HCT116 (cell line): ENCODE measurements around the gene GNAI2. TPM values are rescaled to one million over a fixed set of nuclear protein-coding genes. Genes with fewer than 3 reads are reported as not detected.

Experiments used
- ATAC-seq: fragments of 200-7000 bp; cut with Tn5 transposase; 2 replicates; pipeline ENCODE4 v1.9.1; 2020; ENCODE audit warnings: mild to moderate bottlenecking, moderate library complexity
- BruUV-seq: library from RNA; stranded (reverse); fragments of 400-500 nt; replicated peaks from 2 replicates; lab custom pipeline; 2021; lab: Mats Ljungman, UMichigan
- CTCF ChIA-PET: fragments of 300-600 bp; sonication (Branson Sonifier 250); formaldehyde crosslinking; loops from one replicate; lab custom pipeline; 2021; ENCODE audit warnings: antibody characterized with exemption; lab: Charles Lee
- POLR2A ChIA-PET: fragments of 300-600, 350-600 bp; sonication (Branson Sonifier 250); formaldehyde crosslinking; loops from one replicate; lab custom pipeline; 2021; ENCODE audit warnings: antibody characterized with exemption; lab: Charles Lee
- RAD21 ChIA-PET, 2 experiments: fragments of 300-600 bp; sonication (Branson Sonifier 250); formaldehyde crosslinking; loops; one replicate each; lab custom pipeline; 2023; ENCODE audit warnings: low total read pairs in 2 of 2; ENCODE audit not compliant: uncharacterized antibody in 2 of 2, unreplicated experiment in 2 of 2, low non-redundant PET in 1 of 2; lab: Charles Lee
- DNase-seq: peaks from one replicate; pipeline ENCODE4 v3.0.0-alpha.2; 2010; ENCODE audit warnings: low read depth, low spot score
- H2AFZ ChIP-seq: fragments of 200-600 bp; shearing (Covaris generic), sonication (generic); 2 replicates; pipeline ENCODE4 v1.6.1; 2017; ENCODE audit warnings: low read depth, mixed run types, mixed read lengths, antibody characterized with exemption, low read length; ENCODE audit not compliant: poor library complexity, severe bottlenecking
- H3K27ac ChIP-seq: 2 replicates; pipeline ENCODE4 v1.5.1; 2012; ENCODE audit warnings: low read depth, low read length
- H3K27me3 ChIP-seq: fragments of 200-600 bp; sonication (generic); 2 replicates; pipeline ENCODE4 v1.6.1; 2016; ENCODE audit warnings: mixed run types, low read length, mixed read lengths; ENCODE audit not compliant: insufficient read depth
- H3K36me3 ChIP-seq, 2 experiments: fragments of 200-500 bp in 1 of 2; fragments of 200-600 bp in 1 of 2; sonication (Bioruptor generic) in 1 of 2; sonication (generic) in 1 of 2; 2 replicates each; pipeline versions ENCODE4 v1.5.1 to v1.6.1; 2014 to 2016; ENCODE audit warnings: low read length in 2 of 2, inconsistent platforms in 1 of 2, mixed read lengths in 1 of 2, mixed run types in 1 of 2; ENCODE audit not compliant: insufficient read depth in 2 of 2, control insufficient read depth in 1 of 2
- H3K4me1 ChIP-seq, 2 experiments: fragments of 200-600 bp in 1 of 2; sonication (generic) in 1 of 2; 2 replicates each; pipeline versions ENCODE4 v1.5.1 to v1.6.1; 2012 to 2017; ENCODE audit warnings: low read length in 2 of 2, inconsistent platforms in 1 of 2, mild to moderate bottlenecking in 1 of 2, mixed read lengths in 1 of 2, mixed run types in 1 of 2, moderate library complexity in 1 of 2; ENCODE audit not compliant: insufficient read depth in 2 of 2, control insufficient read depth in 1 of 2
- H3K4me2 ChIP-seq: fragments of 200-600 bp; sonication (generic); 2 replicates; pipeline ENCODE4 v1.6.1; 2017; ENCODE audit warnings: mixed run types, low read length, mixed read lengths
- H3K4me3 ChIP-seq, 2 experiments: fragments of 200-600 bp in 1 of 2; sonication (generic) in 1 of 2; replicated peaks in 1 of 2; 2 replicates each; pipeline ENCODE4 v1.5.1; 2011 to 2016; ENCODE audit warnings: low read length in 2 of 2, control low read depth in 1 of 2, low read depth in 1 of 2, mild to moderate bottlenecking in 1 of 2, mixed read lengths in 1 of 2, mixed run types in 1 of 2
- H3K79me2 ChIP-seq: fragments of 200-600 bp; sonication (generic); 2 replicates; pipeline ENCODE4 v1.6.1; 2017; ENCODE audit warnings: mild to moderate bottlenecking, mixed run types, low read length, moderate library complexity, mixed read lengths; ENCODE audit not compliant: insufficient read depth
- H3K9ac ChIP-seq: fragments of 200-600 bp; sonication (generic); 2 replicates; pipeline ENCODE4 v1.6.1; 2016; ENCODE audit warnings: low read length, mixed read lengths
- H3K9me2 ChIP-seq: fragments of 200-600 bp; sonication (generic), shearing (Covaris generic); 2 replicates; pipeline ENCODE4 v1.6.1; 2017; ENCODE audit warnings: mixed run types, mild to moderate bottlenecking, moderate library complexity; ENCODE audit not compliant: insufficient read depth
- H3K9me3 ChIP-seq, 2 experiments: fragments of 200-500 bp in 1 of 2; fragments of 200-600 bp in 1 of 2; sonication (Bioruptor generic) in 1 of 2; sonication (generic) in 1 of 2; 2 replicates each; pipeline ENCODE4 v1.6.1; 2014 to 2017; ENCODE audit warnings: low read length in 2 of 2, mixed read lengths in 2 of 2, inconsistent platforms in 1 of 2, low read depth in 1 of 2, mild to moderate bottlenecking in 1 of 2, mixed run types in 1 of 2, moderate library complexity in 1 of 2; ENCODE audit not compliant: control insufficient read depth in 1 of 2, insufficient read depth in 1 of 2
- H4K20me1 ChIP-seq: fragments of 200-600 bp; sonication (generic), shearing (Covaris generic); 2 replicates; pipeline ENCODE4 v1.6.1; 2017; ENCODE audit warnings: mixed run types, mild to moderate bottlenecking, moderate library complexity; ENCODE audit not compliant: insufficient read depth
- CBX3 ChIP-seq: IDR thresholded peaks from 2 replicates; pipeline ENCODE4 v1.6.1; 2012; ENCODE audit warnings: low read depth
- CEBPB ChIP-seq: IDR thresholded peaks from 2 replicates; pipeline ENCODE4 v1.6.1; 2012; ENCODE audit warnings: low read depth
- EGR1 ChIP-seq: IDR thresholded peaks from 2 replicates; pipeline ENCODE4 v1.6.1; 2012; ENCODE audit warnings: low read depth
- EZH2 ChIP-seq: fragments of 200-600 bp; sonication (generic); IDR thresholded peaks from 2 replicates; pipeline ENCODE4 v1.6.1; 2017; ENCODE audit warnings: antibody characterized with exemption, mixed run types
- FOSL1 ChIP-seq: IDR thresholded peaks from 2 replicates; pipeline ENCODE4 v1.6.1; 2012; ENCODE audit warnings: low read depth
- JUND ChIP-seq: IDR thresholded peaks from 2 replicates; pipeline ENCODE4 v1.6.1; 2012
- POLR2AphosphoS5 ChIP-seq: IDR thresholded peaks from 2 replicates; pipeline ENCODE4 v1.6.1; 2011; ENCODE audit warnings: mild to moderate bottlenecking, low read depth, low read length, moderate library complexity
- RAD21 ChIP-seq: IDR thresholded peaks from 2 replicates; pipeline ENCODE4 v1.6.1; 2012; ENCODE audit warnings: low read depth, mild to moderate bottlenecking
- SIN3A ChIP-seq: IDR thresholded peaks from 2 replicates; pipeline ENCODE4 v1.6.1; 2012; ENCODE audit warnings: low read depth
- SP1 ChIP-seq: IDR thresholded peaks from 2 replicates; pipeline ENCODE4 v1.6.1; 2012; ENCODE audit warnings: low read depth
- TCF7L2 ChIP-seq: IDR thresholded peaks from 2 replicates; pipeline ENCODE4 v1.7.0; 2011; ENCODE audit warnings: borderline replicate concordance, inconsistent platforms; ENCODE audit not compliant: insufficient read depth, insufficient read length; ENCODE audit errors: extremely low read depth
- YY1 ChIP-seq: IDR thresholded peaks from 2 replicates; pipeline ENCODE4 v1.6.1; 2011; ENCODE audit warnings: low read length, low read depth, moderate library complexity, mild to moderate bottlenecking; ENCODE audit not compliant: insufficient replicate concordance; ENCODE audit errors: extremely low read depth
- ZNF274 ChIP-seq: fragments of 200-500 bp; sonication (Bioruptor generic); IDR thresholded peaks from 2 replicates; pipeline ENCODE4 v1.6.1; 2014; ENCODE audit warnings: mild to moderate bottlenecking, low read depth, low read length, inconsistent platforms
- intact Hi-C: fragments of 100-400 bp; cut with micrococcal nuclease; formaldehyde crosslinking; loops from 2 replicates; pipeline ENCODE4 v1.10.0; 2022
- total RNA-seq: library from RNA; stranded (reverse); gene quantifications from one replicate; pipeline ENCODE4 v1.2.1, GENCODE V29; 2021; ENCODE audit not compliant: unreplicated experiment
- TF ChIP-seq, protein P1 (sequence below): IDR thresholded peaks from 2 replicates; pipeline ENCODE4 v1.6.1; 2011; ENCODE audit warnings: mild to moderate bottlenecking, low read length, moderate library complexity; ENCODE audit not compliant: insufficient replicate concordance; ENCODE audit errors: extremely low read depth
- TF ChIP-seq, protein P2 (sequence below): IDR thresholded peaks from 2 replicates; pipeline ENCODE4 v1.6.1; 2012
- TF ChIP-seq, protein P3 (sequence below): IDR thresholded peaks from 2 replicates; pipeline ENCODE4 v1.6.1; 2012; ENCODE audit warnings: low read depth

Gene GNAI2
- total RNA-seq, 1 experiment from 2014 or later, result 170 TPM

DNA sequence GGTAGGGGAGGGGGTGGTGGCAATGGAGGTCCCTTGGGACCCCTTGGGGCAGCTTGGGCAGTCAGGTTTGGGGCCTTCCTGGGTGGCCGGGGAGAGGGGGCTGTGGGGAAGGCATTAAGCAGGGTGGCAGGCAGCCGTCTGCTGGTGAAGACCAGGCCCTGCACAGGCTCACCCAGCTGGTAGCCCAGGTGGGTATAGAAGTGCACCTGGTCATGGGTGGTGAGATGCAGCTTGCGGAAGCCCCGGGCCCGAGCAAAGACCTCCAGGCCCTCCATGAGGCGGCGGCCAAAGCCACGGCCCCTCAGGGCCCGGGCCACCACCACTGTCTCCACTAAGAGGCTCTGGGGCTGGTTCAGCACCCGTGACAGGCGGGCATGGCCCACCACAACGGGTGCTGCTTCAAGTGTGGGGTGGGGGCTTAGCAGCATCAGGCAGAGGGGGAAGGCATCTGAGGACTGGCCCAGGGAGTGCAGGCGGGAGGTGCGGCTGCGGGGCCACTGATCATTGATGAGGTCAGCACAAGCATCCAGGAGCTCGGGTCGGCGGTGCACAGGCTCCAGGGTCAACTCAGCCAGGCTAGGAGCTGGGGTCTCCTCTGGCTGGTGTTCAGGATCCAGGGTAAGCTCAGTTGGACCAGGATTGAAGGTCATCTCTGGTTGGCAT is 60.8 kb downstream of the GNAI2 start:
- no peaks in the 10 kb centered on the region for H3K36me3 ChIP-seq
- ChIA-PET POLR2A (interaction anchor here (1.2 kb wide), 1 partner anchor 61 kb away, joined by 3 read pairs; the partner anchor contains the start of gene GNAI2), RAD21 (no interaction called here), CTCF (no interaction called here)
- H3K4me3 ChIP-seq, result no peak overlapping the region
- no peak for DNase-seq
- no peak overlapping the region for H3K9ac ChIP-seq
- no peak overlapping the region for H2AFZ ChIP-seq
- H3K4me1 ChIP-seq, result peaks cover 14 to 39% of the 10 kb centered on the region in 2 experiments
- no peaks in the 10 kb centered on the region for H3K27me3 ChIP-seq
- intact Hi-C loops, result no loop called here
- no peak overlapping the region for H3K4me2 ChIP-seq
- H3K9me3 ChIP-seq, result no peaks in the 10 kb centered on the region
- H3K27ac ChIP-seq, result no peak overlapping the region
- H3K9me2 ChIP-seq, result no peaks in the 10 kb centered on the region
- BruUV-seq, result no TSS peak
- H3K79me2 ChIP-seq, result peaks cover 6% of the 10 kb centered on the region
- no peaks in the 10 kb centered on the region for H4K20me1 ChIP-seq
- no peak for ATAC-seq
- no peak for TF ChIP-seq EGR1
- no peak for TF ChIP-seq CBX3
- no peak for TF ChIP-seq SIN3A
- TF ChIP-seq ZNF274, result no peak
- TF ChIP-seq TCF7L2, result no peak
- TF ChIP-seq POLR2AphosphoS5, result no peak
- TF ChIP-seq, protein P1, sequence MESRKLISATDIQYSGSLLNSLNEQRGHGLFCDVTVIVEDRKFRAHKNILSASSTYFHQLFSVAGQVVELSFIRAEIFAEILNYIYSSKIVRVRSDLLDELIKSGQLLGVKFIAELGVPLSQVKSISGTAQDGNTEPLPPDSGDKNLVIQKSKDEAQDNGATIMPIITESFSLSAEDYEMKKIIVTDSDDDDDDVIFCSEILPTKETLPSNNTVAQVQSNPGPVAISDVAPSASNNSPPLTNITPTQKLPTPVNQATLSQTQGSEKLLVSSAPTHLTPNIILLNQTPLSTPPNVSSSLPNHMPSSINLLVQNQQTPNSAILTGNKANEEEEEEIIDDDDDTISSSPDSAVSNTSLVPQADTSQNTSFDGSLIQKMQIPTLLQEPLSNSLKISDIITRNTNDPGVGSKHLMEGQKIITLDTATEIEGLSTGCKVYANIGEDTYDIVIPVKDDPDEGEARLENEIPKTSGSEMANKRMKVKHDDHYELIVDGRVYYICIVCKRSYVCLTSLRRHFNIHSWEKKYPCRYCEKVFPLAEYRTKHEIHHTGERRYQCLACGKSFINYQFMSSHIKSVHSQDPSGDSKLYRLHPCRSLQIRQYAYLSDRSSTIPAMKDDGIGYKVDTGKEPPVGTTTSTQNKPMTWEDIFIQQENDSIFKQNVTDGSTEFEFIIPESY, result no peak
- TF ChIP-seq EZH2, result no peak
- TF ChIP-seq CEBPB, result no peak
- TF ChIP-seq, protein P2, sequence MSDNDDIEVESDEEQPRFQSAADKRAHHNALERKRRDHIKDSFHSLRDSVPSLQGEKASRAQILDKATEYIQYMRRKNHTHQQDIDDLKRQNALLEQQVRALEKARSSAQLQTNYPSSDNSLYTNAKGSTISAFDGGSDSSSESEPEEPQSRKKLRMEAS, result no peak
- TF ChIP-seq, protein P3, sequence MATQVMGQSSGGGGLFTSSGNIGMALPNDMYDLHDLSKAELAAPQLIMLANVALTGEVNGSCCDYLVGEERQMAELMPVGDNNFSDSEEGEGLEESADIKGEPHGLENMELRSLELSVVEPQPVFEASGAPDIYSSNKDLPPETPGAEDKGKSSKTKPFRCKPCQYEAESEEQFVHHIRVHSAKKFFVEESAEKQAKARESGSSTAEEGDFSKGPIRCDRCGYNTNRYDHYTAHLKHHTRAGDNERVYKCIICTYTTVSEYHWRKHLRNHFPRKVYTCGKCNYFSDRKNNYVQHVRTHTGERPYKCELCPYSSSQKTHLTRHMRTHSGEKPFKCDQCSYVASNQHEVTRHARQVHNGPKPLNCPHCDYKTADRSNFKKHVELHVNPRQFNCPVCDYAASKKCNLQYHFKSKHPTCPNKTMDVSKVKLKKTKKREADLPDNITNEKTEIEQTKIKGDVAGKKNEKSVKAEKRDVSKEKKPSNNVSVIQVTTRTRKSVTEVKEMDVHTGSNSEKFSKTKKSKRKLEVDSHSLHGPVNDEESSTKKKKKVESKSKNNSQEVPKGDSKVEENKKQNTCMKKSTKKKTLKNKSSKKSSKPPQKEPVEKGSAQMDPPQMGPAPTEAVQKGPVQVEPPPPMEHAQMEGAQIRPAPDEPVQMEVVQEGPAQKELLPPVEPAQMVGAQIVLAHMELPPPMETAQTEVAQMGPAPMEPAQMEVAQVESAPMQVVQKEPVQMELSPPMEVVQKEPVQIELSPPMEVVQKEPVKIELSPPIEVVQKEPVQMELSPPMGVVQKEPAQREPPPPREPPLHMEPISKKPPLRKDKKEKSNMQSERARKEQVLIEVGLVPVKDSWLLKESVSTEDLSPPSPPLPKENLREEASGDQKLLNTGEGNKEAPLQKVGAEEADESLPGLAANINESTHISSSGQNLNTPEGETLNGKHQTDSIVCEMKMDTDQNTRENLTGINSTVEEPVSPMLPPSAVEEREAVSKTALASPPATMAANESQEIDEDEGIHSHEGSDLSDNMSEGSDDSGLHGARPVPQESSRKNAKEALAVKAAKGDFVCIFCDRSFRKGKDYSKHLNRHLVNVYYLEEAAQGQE, result no peak
- TF ChIP-seq FOSL1, result no peak
- no peak for TF ChIP-seq JUND
- TF ChIP-seq YY1, result no peak
- TF ChIP-seq RAD21, result no peak
- no peak for TF ChIP-seq SP1
- TF ChIP-seq, all 23 proteins: peak for 0
